IMR-90 (cell line): ENCODE results near the gene ZCCHC17. TPM values are rescaled to one million over a fixed set of nuclear protein-coding genes. Genes with fewer than 3 reads are reported as not detected.

ENCODE experiments used
- ATAC-seq: fragments of 200-7000 bp; cut with Tn5 transposase; 2 replicates; pipeline ENCODE4 v1.9.1; 2020; ENCODE audit warnings: low read depth, mild to moderate bottlenecking, moderate library complexity
- BruUV-seq: library from RNA; stranded (reverse); fragments of 400-500 nt; replicated peaks from 2 replicates; lab custom pipeline; 2021; lab: Mats Ljungman, UMichigan
- CTCF ChIA-PET: fragments of 300-600 bp; formaldehyde crosslinking; extraction: SDS; loops from one replicate; lab custom pipeline; 2021; ENCODE audit warnings: antibody characterized with exemption; lab: Yijun Ruan, JAX
- POLR2A ChIA-PET: fragments of 300-600 bp; sonication (Branson Sonifier 250); formaldehyde crosslinking; loops from one replicate; lab custom pipeline; 2022; ENCODE audit warnings: antibody characterized with exemption; ENCODE audit not compliant: unreplicated experiment; lab: Charles Lee
- DNase-seq: peaks from one replicate; pipeline ENCODE4 v3.0.0; 2013
- H2AFZ ChIP-seq: replicated peaks from 2 replicates; pipeline ENCODE3; 2013; ENCODE audit warnings: low read length, mild to moderate bottlenecking; ENCODE audit not compliant: poor library complexity
- H2AK5ac ChIP-seq: 2 replicates; pipeline ENCODE4 v1.6.1; 2013; ENCODE audit warnings: low read depth, low read length, inconsistent platforms
- H2AK9ac ChIP-seq: replicated peaks from 2 replicates; pipeline ENCODE3; 2013; ENCODE audit warnings: mild to moderate bottlenecking, low read depth, low read length, moderate library complexity; ENCODE audit not compliant: poor library complexity
- H2BK120ac ChIP-seq: 2 replicates; pipeline ENCODE4 v1.6.1; 2013; ENCODE audit warnings: low read depth, low read length, inconsistent platforms
- H2BK15ac ChIP-seq: 3 replicates; pipeline ENCODE4 v1.6.1; 2013; ENCODE audit warnings: low read depth, low read length, inconsistent platforms
- H2BK20ac ChIP-seq: 2 replicates; pipeline ENCODE4 v1.6.1; 2013; ENCODE audit warnings: low read depth, mild to moderate bottlenecking, inconsistent platforms, low read length, moderate library complexity
- H2BK5ac ChIP-seq: 2 replicates; pipeline ENCODE4 v1.6.1; 2013; ENCODE audit warnings: mild to moderate bottlenecking, low read depth, low read length, inconsistent platforms; ENCODE audit not compliant: poor library complexity, severe bottlenecking
- H3K14ac ChIP-seq: replicated peaks from 2 replicates; pipeline ENCODE4 v1.6.1; 2013; ENCODE audit warnings: low read depth, low read length, inconsistent platforms
- H3K18ac ChIP-seq: 2 replicates; pipeline ENCODE4 v1.6.1; 2013; ENCODE audit warnings: low read depth, low read length, control low read depth
- H3K23ac ChIP-seq: 2 replicates; pipeline ENCODE4 v1.6.1; 2013; ENCODE audit warnings: low read depth, low read length, inconsistent platforms
- H3K27ac ChIP-seq: 2 replicates; pipeline ENCODE4 v1.5.1; 2013; ENCODE audit warnings: mild to moderate bottlenecking, control low read depth, low read length; ENCODE audit not compliant: insufficient read depth
- H3K27me3 ChIP-seq: 2 replicates; pipeline ENCODE4 v1.6.1; 2013; ENCODE audit warnings: low read length; ENCODE audit not compliant: control insufficient read depth, insufficient read depth
- H3K36me3 ChIP-seq: 2 replicates; pipeline ENCODE4 v1.6.1; 2013; ENCODE audit warnings: low read length, mixed read lengths; ENCODE audit not compliant: control insufficient read depth, insufficient read depth
- H3K4ac ChIP-seq: 2 replicates; pipeline ENCODE4 v1.6.1; 2013; ENCODE audit warnings: low read depth, low read length, inconsistent platforms
- H3K4me1 ChIP-seq: 2 replicates; pipeline ENCODE4 v1.6.1; 2013; ENCODE audit warnings: low read length, mixed read lengths; ENCODE audit not compliant: control insufficient read depth, insufficient read depth
- H3K4me2 ChIP-seq: 2 replicates; pipeline ENCODE4 v1.6.1; 2013; ENCODE audit warnings: low read depth, mild to moderate bottlenecking, control low read depth, low read length, moderate library complexity
- H3K4me3 ChIP-seq: 2 replicates; pipeline ENCODE4 v1.5.1; 2013; ENCODE audit warnings: low read depth, mild to moderate bottlenecking, control low read depth, low read length, moderate library complexity; ENCODE audit not compliant: insufficient read depth
- H3K56ac ChIP-seq: 2 replicates; pipeline ENCODE4 v1.6.1; 2013; ENCODE audit warnings: low read length, inconsistent platforms; ENCODE audit not compliant: insufficient read depth; ENCODE audit errors: extremely low read depth
- H3K79me1 ChIP-seq, 2 experiments: 2 replicates each; pipeline ENCODE4 v1.6.1; 2013; ENCODE audit warnings: low read length in 2 of 2, inconsistent platforms in 1 of 2, low read depth in 1 of 2
- H3K9ac ChIP-seq: 2 replicates; pipeline ENCODE4 v1.6.1; 2013; ENCODE audit warnings: low read depth, low read length, control low read depth
- H3K9me1 ChIP-seq: 2 replicates; pipeline ENCODE4 v1.6.1; 2013; ENCODE audit warnings: low read length, inconsistent platforms; ENCODE audit not compliant: insufficient read depth
- H3K9me3 ChIP-seq: 2 replicates; pipeline ENCODE4 v1.6.1; 2013; ENCODE audit warnings: low read length; ENCODE audit not compliant: control insufficient read depth, insufficient read depth
- H4K20me1 ChIP-seq: 2 replicates; pipeline ENCODE4 v1.6.1; 2013; ENCODE audit warnings: low read length, inconsistent platforms; ENCODE audit not compliant: insufficient read depth
- H4K5ac ChIP-seq: 2 replicates; pipeline ENCODE4 v1.6.1; 2013; ENCODE audit warnings: mild to moderate bottlenecking, low read depth, low read length, control low read depth
- H4K8ac ChIP-seq, 2 experiments: 2 replicates each; pipeline ENCODE4 v1.6.1; 2013; ENCODE audit warnings: low read depth in 2 of 2, low read length in 2 of 2, control low read depth in 1 of 2, inconsistent platforms in 1 of 2
- H4K91ac ChIP-seq: 2 replicates; pipeline ENCODE4 v1.6.1; 2013; ENCODE audit warnings: low read depth, low read length, inconsistent platforms; ENCODE audit not compliant: insufficient read depth
- BHLHE40 ChIP-seq: fragments of 150-350 bp; IDR thresholded peaks from 2 replicates; pipeline ENCODE4 v1.6.1; 2016; ENCODE audit warnings: mild to moderate bottlenecking, low read depth, low read length
- CEBPB ChIP-seq: IDR thresholded peaks from 2 replicates; pipeline ENCODE4 v1.6.1; 2012; ENCODE audit warnings: low read depth, low read length, improper control_type of control experiment
- CHD1 ChIP-seq: IDR thresholded peaks from 2 replicates; pipeline ENCODE4 v1.6.1; 2012; ENCODE audit warnings: low read depth, low read length, improper control_type of control experiment
- FOS ChIP-seq: fragments of 150-350 bp; IDR thresholded peaks from 2 replicates; pipeline ENCODE4 v1.6.1; 2016; ENCODE audit warnings: low read depth, low read length
- MAFK ChIP-seq: IDR thresholded peaks from 2 replicates; pipeline ENCODE4 v1.6.1; 2012; ENCODE audit warnings: low read depth, low read length, improper control_type of control experiment
- MAZ ChIP-seq: IDR thresholded peaks from 2 replicates; pipeline ENCODE4 v1.6.1; 2012; ENCODE audit warnings: low read depth, mild to moderate bottlenecking, low read length, improper control_type of control experiment, moderate library complexity, borderline replicate concordance
- MXI1 ChIP-seq: IDR thresholded peaks from 2 replicates; pipeline ENCODE4 v1.6.1; 2012; ENCODE audit warnings: low read depth, mild to moderate bottlenecking, low read length, moderate library complexity, borderline replicate concordance
- NFE2L2 ChIP-seq: fragments of 150-350 bp; IDR thresholded peaks from 2 replicates; pipeline ENCODE4 v1.6.1; 2016; ENCODE audit warnings: low read depth, mild to moderate bottlenecking, low read length
- POLR2A ChIP-seq: IDR thresholded peaks from 2 replicates; pipeline ENCODE4 v1.6.1; 2012; ENCODE audit warnings: mild to moderate bottlenecking, low read depth, low read length
- RAD21 ChIP-seq: IDR thresholded peaks from 2 replicates; pipeline ENCODE4 v1.6.1; 2012; ENCODE audit warnings: low read length, improper control_type of control experiment
- RCOR1 ChIP-seq: IDR thresholded peaks from 2 replicates; pipeline ENCODE4 v1.6.1; 2012; ENCODE audit warnings: mild to moderate bottlenecking, low read length, improper control_type of control experiment; ENCODE audit not compliant: insufficient replicate concordance
- RFX5 ChIP-seq: IDR thresholded peaks from 2 replicates; pipeline ENCODE4 v1.8.0; 2012; ENCODE audit warnings: low read depth, mild to moderate bottlenecking, low read length, moderate library complexity
- SMC3 ChIP-seq: fragments of 150-350 bp; IDR thresholded peaks from 2 replicates; pipeline ENCODE4 v1.6.1; 2016; ENCODE audit warnings: low read depth, mild to moderate bottlenecking, antibody characterized with exemption, low read length, moderate library complexity
- WGBS, 2 experiments: methylation state at CpG; one replicate each; pipeline versions ENCODE4 v1.1.5 to v1.1.7; 2013; ENCODE audit warnings: missing lambda C conversion rate in 2 of 2; ENCODE audit not compliant: insufficient read length in 1 of 2; ENCODE audit errors: extremely low coverage in 2 of 2; 5-methylcytosine and 5-hydroxymethylcytosine counted together
- dilution Hi-C: fragments of 300-500 bp; cut with HindIII; formaldehyde crosslinking; loops from one replicate; pipeline ENCODE4 v1.14.3; 2018; ENCODE audit warnings: low sequenced_read_pairs; ENCODE audit not compliant: unreplicated experiment
- in situ Hi-C: fragments of 300-500 bp; cut with MboI; formaldehyde crosslinking; loops from 3 replicates; pipeline ENCODE4 v1.14.3; 2019; ENCODE audit warnings: low sequenced_read_pairs, inconsistent platforms, mixed read lengths
- intact Hi-C: fragments of 100-400 bp; cut with micrococcal nuclease; formaldehyde crosslinking; loops from 2 replicates; pipeline ENCODE4 v1.10.0; 2022
- polyA plus RNA-seq, 3 experiments: library from polyadenylated mRNA; depleted of rRNA; stranded (reverse); fragments of >200 nt; gene quantifications; 2 replicates each; pipeline ENCODE4 v1.2.3, GENCODE V29; 2012; ENCODE audit warnings: low replicate concordance in 1 of 3
- total RNA-seq: library from RNA; depleted of rRNA; stranded (reverse); fragments of >200 nt; gene quantifications from 2 replicates; pipeline ENCODE4 v1.2.3, GENCODE V29; 2012
- TF ChIP-seq, protein P1 (sequence below): conservative IDR thresholded peaks from 2 replicates; pipeline ENCODE4 v1.5.1; 2012; ENCODE audit warnings: mild to moderate bottlenecking, low read depth, low read length, improper control_type of control experiment
- TF ChIP-seq, protein P2 (sequence below): fragments of 150-350 bp; IDR thresholded peaks from 2 replicates; pipeline ENCODE4 v1.6.1; 2017; ENCODE audit warnings: mild to moderate bottlenecking, antibody characterized with exemption, low read length, low read depth
- TF ChIP-seq, protein P3 (sequence below): fragments of 150-350 bp; IDR thresholded peaks from 2 replicates; pipeline ENCODE4 v1.6.1; 2016; ENCODE audit warnings: low read depth, mild to moderate bottlenecking, low read length, moderate library complexity, borderline replicate concordance

ZCCHC17 gene
- total and polyA plus RNA-seq, 2 of the 4 experiments (the other 2 are of a cell fraction): 48.4 to 48.9 TPM

DNA sequence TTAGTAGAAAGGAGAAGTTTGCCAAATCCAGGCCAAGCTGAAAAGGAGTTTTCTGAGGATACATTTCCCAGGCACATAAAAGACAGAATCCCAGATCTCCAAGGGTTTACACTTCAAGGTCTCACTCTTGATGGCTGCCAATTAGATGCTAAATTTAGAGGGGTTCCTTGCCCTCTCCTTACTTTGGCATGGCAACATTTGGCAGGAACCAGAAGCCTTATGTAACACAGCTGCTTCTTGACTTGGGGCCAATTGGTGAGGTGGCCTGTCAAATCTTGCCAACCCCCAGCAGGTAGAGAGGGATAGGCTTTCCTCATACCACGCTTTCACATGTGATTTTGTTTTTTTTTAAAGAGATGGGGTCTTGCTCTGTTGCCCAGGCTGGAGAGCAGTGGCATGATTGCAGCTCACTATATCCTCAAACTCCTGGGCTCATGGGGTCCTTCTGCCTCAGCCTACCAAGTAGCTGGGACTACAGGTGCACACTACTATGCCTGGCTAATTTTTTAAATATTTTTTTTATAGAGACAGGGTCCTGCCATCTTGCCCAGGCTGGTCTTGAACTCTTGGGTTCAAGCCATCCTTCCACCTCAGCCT is 31.9 kb upstream of the ZCCHC17 start:
- Histone ChIP-seq H2BK120ac (no peak overlapping the region), H3K27me3 (no peaks in the 10 kb centered on the region), H3K79me1 (no peaks in the 10 kb centered on the region; a peak in 1 of 4 replicates), H3K4me3 (no peak overlapping the region), H3K14ac (no peak overlapping the region), H3K27ac (no peak overlapping the region), H2BK5ac (no peak overlapping the region), H3K9me3 (no peaks in the 10 kb centered on the region), H3K23ac (no peak overlapping the region), H4K91ac (no peak overlapping the region), H4K5ac (no peak overlapping the region), H2AFZ (no peak overlapping the region), H2BK20ac (no peak overlapping the region), H4K20me1 (no peaks in the 10 kb centered on the region), H3K18ac (no peak overlapping the region), H3K56ac (no peak overlapping the region), H3K4ac (no peak overlapping the region), H3K9ac (no peak overlapping the region), H2AK5ac (no peak overlapping the region), H4K8ac (no peak overlapping the region), H3K4me1 (no peaks in the 10 kb centered on the region), H3K4me2 (no peak overlapping the region), H2BK15ac (no peak overlapping the region), H3K36me3 (peaks cover 30% of the 10 kb centered on the region), H2AK9ac (no peak overlapping the region), H3K9me1 (no peaks in the 10 kb centered on the region)
- WGBS, 2 experiments: no CpG with 5 or more reads among the region's 1 CpG
- POLR2A ChIA-PET: no interaction called here
- ATAC-seq: no peak
- intact Hi-C loops: no loop called here
- no peak for DNase-seq
- in situ Hi-C loops: no loop called here
- TF ChIP-seq CHD1: no peak
- no peak for TF ChIP-seq FOS
- TF ChIP-seq MXI1: no peak
- TF ChIP-seq RAD21: no peak
- no peak for TF ChIP-seq BHLHE40
- TF ChIP-seq, protein P1, sequence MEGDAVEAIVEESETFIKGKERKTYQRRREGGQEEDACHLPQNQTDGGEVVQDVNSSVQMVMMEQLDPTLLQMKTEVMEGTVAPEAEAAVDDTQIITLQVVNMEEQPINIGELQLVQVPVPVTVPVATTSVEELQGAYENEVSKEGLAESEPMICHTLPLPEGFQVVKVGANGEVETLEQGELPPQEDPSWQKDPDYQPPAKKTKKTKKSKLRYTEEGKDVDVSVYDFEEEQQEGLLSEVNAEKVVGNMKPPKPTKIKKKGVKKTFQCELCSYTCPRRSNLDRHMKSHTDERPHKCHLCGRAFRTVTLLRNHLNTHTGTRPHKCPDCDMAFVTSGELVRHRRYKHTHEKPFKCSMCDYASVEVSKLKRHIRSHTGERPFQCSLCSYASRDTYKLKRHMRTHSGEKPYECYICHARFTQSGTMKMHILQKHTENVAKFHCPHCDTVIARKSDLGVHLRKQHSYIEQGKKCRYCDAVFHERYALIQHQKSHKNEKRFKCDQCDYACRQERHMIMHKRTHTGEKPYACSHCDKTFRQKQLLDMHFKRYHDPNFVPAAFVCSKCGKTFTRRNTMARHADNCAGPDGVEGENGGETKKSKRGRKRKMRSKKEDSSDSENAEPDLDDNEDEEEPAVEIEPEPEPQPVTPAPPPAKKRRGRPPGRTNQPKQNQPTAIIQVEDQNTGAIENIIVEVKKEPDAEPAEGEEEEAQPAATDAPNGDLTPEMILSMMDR: no peak
- no peak for TF ChIP-seq SMC3
- no peak for TF ChIP-seq RFX5
- TF ChIP-seq MAZ: no peak
- no peak for TF ChIP-seq RCOR1
- TF ChIP-seq, protein P2, sequence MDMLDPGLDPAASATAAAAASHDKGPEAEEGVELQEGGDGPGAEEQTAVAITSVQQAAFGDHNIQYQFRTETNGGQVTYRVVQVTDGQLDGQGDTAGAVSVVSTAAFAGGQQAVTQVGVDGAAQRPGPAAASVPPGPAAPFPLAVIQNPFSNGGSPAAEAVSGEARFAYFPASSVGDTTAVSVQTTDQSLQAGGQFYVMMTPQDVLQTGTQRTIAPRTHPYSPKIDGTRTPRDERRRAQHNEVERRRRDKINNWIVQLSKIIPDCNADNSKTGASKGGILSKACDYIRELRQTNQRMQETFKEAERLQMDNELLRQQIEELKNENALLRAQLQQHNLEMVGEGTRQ: no peak
- no peak for TF ChIP-seq NFE2L2
- TF ChIP-seq MAFK: no peak
- no peak for TF ChIP-seq POLR2A
- TF ChIP-seq CEBPB: no peak
- TF ChIP-seq, protein P3, sequence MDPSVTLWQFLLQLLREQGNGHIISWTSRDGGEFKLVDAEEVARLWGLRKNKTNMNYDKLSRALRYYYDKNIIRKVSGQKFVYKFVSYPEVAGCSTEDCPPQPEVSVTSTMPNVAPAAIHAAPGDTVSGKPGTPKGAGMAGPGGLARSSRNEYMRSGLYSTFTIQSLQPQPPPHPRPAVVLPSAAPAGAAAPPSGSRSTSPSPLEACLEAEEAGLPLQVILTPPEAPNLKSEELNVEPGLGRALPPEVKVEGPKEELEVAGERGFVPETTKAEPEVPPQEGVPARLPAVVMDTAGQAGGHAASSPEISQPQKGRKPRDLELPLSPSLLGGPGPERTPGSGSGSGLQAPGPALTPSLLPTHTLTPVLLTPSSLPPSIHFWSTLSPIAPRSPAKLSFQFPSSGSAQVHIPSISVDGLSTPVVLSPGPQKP: no peak
- CTCF ChIA-PET: interaction anchor here (1.0 kb wide), 1 partner anchor 15 kb away, joined by 5 read pairs; no protein-coding TSS in a partner anchor
- BruUV-seq: no TSS peak
- dilution Hi-C loops: no loop called here
